Prostate gland (tissue), 2 donors: ENCODE results near the gene OR52B6. TPM values are rescaled to one million over a fixed set of nuclear protein-coding genes. Genes with fewer than 3 reads are reported as not detected.

ENCODE experiments used
- DNase-seq: peaks from one replicate; pipeline ENCODE4 v3.0.0-alpha.2; 2019; ENCODE audit warnings: low spot score
- H3K27ac ChIP-seq, 2 donors: fragments of 200-600 bp; sonication (generic); 2 replicates each; pipeline ENCODE4 v1.5.1; 2017 to 2019
- H3K27me3 ChIP-seq: fragments of 200-600 bp; sonication (generic); replicated peaks from 2 replicates; pipeline ENCODE4 v1.5.1; 2019; ENCODE audit not compliant: insufficient read depth
- H3K36me3 ChIP-seq, 2 donors: fragments of 200-600 bp; sonication (generic); 1 replicate in 1 of 2; 2 replicates in 1 of 2; pipeline versions ENCODE4 v1.5.1 to v1.8.1; 2017 to 2019
- H3K4me1 ChIP-seq: fragments of 200-600 bp; sonication (generic); replicated peaks from 2 replicates; pipeline ENCODE4 v1.5.1; 2019
- H3K4me3 ChIP-seq, 2 donors: fragments of 200-600 bp; sonication (generic); 2 replicates each; pipeline ENCODE4 v1.5.1; 2017 to 2019
- H3K9me3 ChIP-seq: fragments of 200-600 bp; sonication (generic); 2 replicates; pipeline ENCODE4 v1.5.1; 2017
- POLR2A ChIP-seq: fragments of 450-650 bp; IDR thresholded peaks from one replicate; pipeline ENCODE4 v1.6.1; 2016; ENCODE audit warnings: antibody characterized with exemption, mild to moderate bottlenecking
- POLR2AphosphoS5 ChIP-seq: sonication (generic); formaldehyde crosslinking; IDR thresholded peaks from one replicate; pipeline ENCODE4 v1.6.1; 2017; ENCODE audit warnings: antibody characterized with exemption
- WGBS: methylation state at CpG from one replicate; pipeline ENCODE4 v1.1.5; 2018; 5-methylcytosine and 5-hydroxymethylcytosine counted together
- intact Hi-C: fragments of 100-400 bp; cut with DNase I; formaldehyde crosslinking; loops from one replicate; pipeline ENCODE4 v1.14.2; 2022
- total RNA-seq, 2 donors: library from RNA; depleted of rRNA; stranded (reverse); fragments of >200 nt; gene quantifications; one replicate each; pipeline ENCODE4 v1.1.0, GENCODE V29; 2016
- TF ChIP-seq, protein P1 (sequence below), 4 experiments: fragments of 200-600 bp in 2 of 4; fragments of 450-650 bp in 2 of 4; sonication (generic) in 2 of 4; IDR thresholded peaks; 1 replicate in 3 of 4; 2 replicates in 1 of 4; pipeline ENCODE4 v1.5.1; 2016 to 2019; ENCODE audit warnings: antibody characterized with exemption in 4 of 4, mild to moderate bottlenecking in 2 of 4, moderate library complexity in 2 of 4

OR52B6 gene
- total RNA-seq, 2 donors from 2014 or later, result not detected

DNA sequence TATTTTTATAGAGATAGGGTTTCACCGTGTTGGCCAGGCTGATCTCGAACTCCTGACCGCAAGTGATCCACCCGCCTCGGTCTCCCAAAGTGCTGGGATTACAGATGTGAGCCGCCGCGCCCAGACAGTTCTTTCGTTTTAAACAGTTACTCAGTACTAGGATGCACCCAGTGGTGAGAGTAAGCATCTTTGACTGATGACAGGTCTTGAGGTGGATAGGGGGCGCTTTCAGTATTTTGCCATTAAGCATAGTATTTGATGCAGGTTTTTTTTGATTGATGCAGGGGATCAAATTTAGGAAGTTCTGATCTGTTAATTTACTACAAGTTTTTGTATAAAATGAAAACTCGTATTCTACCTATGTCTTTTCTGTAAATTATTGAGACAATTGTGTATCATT, 30.9 kb downstream of the OR52B6 start:
- intact Hi-C loops, result no loop called here
- no peaks in the 10 kb centered on the region for H3K36me3 ChIP-seq
- H3K27me3 ChIP-seq, result no peaks in the 10 kb centered on the region
- no peak for DNase-seq
- H3K4me3 ChIP-seq, result no peak overlapping the region
- no peaks in the 10 kb centered on the region for H3K9me3 ChIP-seq
- no peaks in the 10 kb centered on the region for H3K4me1 ChIP-seq
- TF ChIP-seq POLR2A (no peak), POLR2AphosphoS5 (no peak)
- 95% methylated on average over 11 of the region's 11 CpGs for WGBS
- no peak overlapping the region for H3K27ac ChIP-seq

GRCh38 chr11:5618807-5619206, 38.1 kb downstream of the OR52B6 start:
- Histone ChIP-seq H3K27ac (no peak overlapping the region), H3K9me3 (no peaks in the 10 kb centered on the region), H3K4me3 (no peak overlapping the region), H3K36me3 (no peaks in the 10 kb centered on the region), H3K27me3 (no peaks in the 10 kb centered on the region), H3K4me1 (no peaks in the 10 kb centered on the region)
- DNase-seq, result no peak
- intact Hi-C loops, result no loop called here
- no peak for TF ChIP-seq POLR2A
- no peak for TF ChIP-seq POLR2AphosphoS5
- TF ChIP-seq, protein P1, sequence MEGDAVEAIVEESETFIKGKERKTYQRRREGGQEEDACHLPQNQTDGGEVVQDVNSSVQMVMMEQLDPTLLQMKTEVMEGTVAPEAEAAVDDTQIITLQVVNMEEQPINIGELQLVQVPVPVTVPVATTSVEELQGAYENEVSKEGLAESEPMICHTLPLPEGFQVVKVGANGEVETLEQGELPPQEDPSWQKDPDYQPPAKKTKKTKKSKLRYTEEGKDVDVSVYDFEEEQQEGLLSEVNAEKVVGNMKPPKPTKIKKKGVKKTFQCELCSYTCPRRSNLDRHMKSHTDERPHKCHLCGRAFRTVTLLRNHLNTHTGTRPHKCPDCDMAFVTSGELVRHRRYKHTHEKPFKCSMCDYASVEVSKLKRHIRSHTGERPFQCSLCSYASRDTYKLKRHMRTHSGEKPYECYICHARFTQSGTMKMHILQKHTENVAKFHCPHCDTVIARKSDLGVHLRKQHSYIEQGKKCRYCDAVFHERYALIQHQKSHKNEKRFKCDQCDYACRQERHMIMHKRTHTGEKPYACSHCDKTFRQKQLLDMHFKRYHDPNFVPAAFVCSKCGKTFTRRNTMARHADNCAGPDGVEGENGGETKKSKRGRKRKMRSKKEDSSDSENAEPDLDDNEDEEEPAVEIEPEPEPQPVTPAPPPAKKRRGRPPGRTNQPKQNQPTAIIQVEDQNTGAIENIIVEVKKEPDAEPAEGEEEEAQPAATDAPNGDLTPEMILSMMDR (IDR thresholded peaks at IDR 0.05), result no peak
- WGBS, result 82% methylated on average over 3 of the region's 3 CpGs

- Histone ChIP-seq H3K27ac (peak overlapping the region in 1 of 2 donors; percentile 50), H3K4me3 (no peak overlapping the region), H3K9me3 (no peaks in the 10 kb centered on the region), H3K4me1 (no peaks in the 10 kb centered on the region), H3K36me3 (no peaks in the 10 kb centered on the region), H3K27me3 (no peaks in the 10 kb centered on the region)
- intact Hi-C loops, result loop anchor here (10.0 kb wide), 1 partner anchor 64 kb away; the partner anchor contains the start of genes TRIM22 and TRIM5
- TF ChIP-seq POLR2AphosphoS5, result peak; percentile 60
- TF ChIP-seq POLR2A, result no peak
- WGBS, result 18% methylated on average over 3 of the region's 3 CpGs
- DNase-seq, result peak; percentile 43
Observed at GRCh38 chr11:5620651-5621521, 40.2 kb downstream of the OR52B6 start.

GRCh38 chr11:5621580-5621979, 40.9 kb downstream of the OR52B6 start:
- intact Hi-C loops, result loop anchor here (10.0 kb wide), 1 partner anchor 63 kb away; the partner anchor contains the start of genes TRIM22 and TRIM5
- Histone ChIP-seq H3K4me3 (no peak overlapping the region), H3K4me1 (no peaks in the 10 kb centered on the region), H3K27ac (no peak overlapping the region), H3K36me3 (no peaks in the 10 kb centered on the region), H3K27me3 (no peaks in the 10 kb centered on the region), H3K9me3 (no peaks in the 10 kb centered on the region)
- TF ChIP-seq, protein P1 (IDR thresholded peaks at IDR 0.05), result no peak
- TF ChIP-seq POLR2AphosphoS5 (no peak), POLR2A (no peak)
- no peak for DNase-seq

DNA sequence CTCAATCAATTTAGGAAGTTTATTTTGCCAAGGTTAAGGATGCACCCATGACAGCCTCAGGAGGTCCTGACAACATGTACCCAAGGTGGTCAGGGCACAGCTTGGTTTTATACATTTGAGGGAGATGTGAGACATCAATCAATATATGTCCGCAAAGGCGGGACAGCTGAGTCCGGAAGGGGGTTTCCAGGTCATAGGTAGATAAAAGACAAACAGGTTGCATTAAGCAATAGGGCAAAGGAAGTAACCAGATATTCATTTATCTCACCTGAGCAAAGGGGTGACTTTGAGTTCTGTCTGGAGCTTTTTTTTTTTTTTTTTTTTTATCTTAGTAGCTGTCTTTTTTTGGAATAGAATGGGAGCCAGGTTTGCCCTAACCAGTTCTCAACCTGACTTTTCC, 42.1 kb downstream of the OR52B6 start:
- intact Hi-C loops, result loop anchor here (10.0 kb wide), 1 partner anchor 62 kb away; the partner anchor contains the start of genes TRIM22 and TRIM5
- H3K4me3 ChIP-seq, result no peak overlapping the region
- H3K9me3 ChIP-seq, result no peaks in the 10 kb centered on the region
- 96% methylated on average over 3 of the region's 3 CpGs for WGBS
- H3K27me3 ChIP-seq, result no peaks in the 10 kb centered on the region
- no peak for TF ChIP-seq POLR2A
- TF ChIP-seq POLR2AphosphoS5, result no peak
- TF ChIP-seq, protein P1 (IDR thresholded peaks at IDR 0.05), result no peak
- H3K4me1 ChIP-seq, result no peaks in the 10 kb centered on the region
- no peak overlapping the region for H3K27ac ChIP-seq
- no peak for DNase-seq
- H3K36me3 ChIP-seq, result no peaks in the 10 kb centered on the region
